Measurements from ENCODE around the gene JMJD7. TPM values are rescaled to one million over a fixed set of nuclear protein-coding genes. Genes with fewer than 3 reads are reported as not detected.

The JMJD7 gene
- polyA plus RNA-seq, 2 of the 4 experiments (the other 2 are of a cell fraction) = 3.4 to 3.8 TPM

GRCh38 chr15:41886741-41887140 is 58.8 kb downstream of the JMJD7 start (continued):
- TF ChIP-seq MAZ (IDR thresholded peaks at IDR 0.05; ENCODE audit: borderline replicate concordance, low read depth, low read length) = no peak
- no peak for TF ChIP-seq REST (IDR thresholded peaks at IDR 0.05)

GRCh38 chr15:41887161-41887560 is 59.3 kb downstream of the JMJD7 start:
- no peak for DNase-seq (ENCODE audit: low read depth in 1 of 2, low spot score in 1 of 2)
- no peak overlapping the region for H3K4me3 ChIP-seq
- 88% methylated on average over 10 of the region's 10 CpGs for WGBS (ENCODE audit: missing lambda C conversion rate)
- H3K9me3 ChIP-seq = no peaks in the 10 kb centered on the region
- CTCF ChIA-PET = interaction anchor here (0.9 to 1.6 kb wide), 4 partner anchors 16 to 197 kb away, joined by 3 read pairs; no protein-coding TSS in a partner anchor
- TF ChIP-seq FOSL2 (IDR thresholded peaks at IDR 0.05) (no peak), FOSL2 (CRISPR knock-in tag; IDR thresholded peaks at IDR 0.05) (no peak), CHD2 (IDR thresholded peaks at IDR 0.05; ENCODE audit: low read length, partially characterized antibody) (no peak), TFCP2L1 (CRISPR knock-in tag; IDR thresholded peaks at IDR 0.05) (no peak), CEBPB (IDR thresholded peaks at IDR 0.05) (no peak), FOSB (CRISPR knock-in tag; IDR thresholded peaks at IDR 0.05) (no peak), CTCF (IDR thresholded peaks at IDR 0.05) (no peak), ATOH8 (CRISPR knock-in tag; IDR thresholded peaks at IDR 0.05; ENCODE audit: low read depth) (no peak), ELK1 (IDR thresholded peaks at IDR 0.05; ENCODE audit: low read depth, low read length) (no peak), MYC (IDR thresholded peaks at IDR 0.05; ENCODE audit: borderline replicate concordance, low read length) (no peak), HMGXB4 (CRISPR knock-in tag; IDR thresholded peaks at IDR 0.05; ENCODE audit: borderline replicate concordance) (no peak)
- POLR2A ChIA-PET = no interaction called here
- H3K27ac ChIP-seq = no peak overlapping the region
- no peak for FAIRE-seq
- no peaks in the 10 kb centered on the region for H3K4me1 ChIP-seq
- ATAC-seq = no peak
- H3K4me2 ChIP-seq = no peak overlapping the region

Small RNA genes within 50 kb of the gene (small RNA-seq; reads per million reads assigned to genes)
- gene JMJD7-PLA2G4B (0 to 2.1 (median 0) reads per million in 6 experiments), gene MIR4310 (0 reads per million in 6 experiments), gene RNA5SP393 (0 reads per million in 6 experiments)

Other genes with a start within 250 kb of the JMJD7 start
- gene MGA, start 167.7 kb upstream of the JMJD7 start, polyA plus RNA-seq (2011; rRNA removed) = 13.8 and 17.9 TPM in 2 replicates
- 4.5 to 5.8 TPM (median 4.6 TPM) in 3 replicates for gene MGA, start 167.7 kb upstream of the JMJD7 start, polyA plus RNA-seq (2017; fragmentation: RNase III; extraction: RNeasy Plus Mini Kit Qiagen cat#74134 plus additional on column Dnase treatment)
- gene MAPKBP1, start 53.6 kb upstream of the JMJD7 start, polyA plus RNA-seq (2011; rRNA removed) = 2.5 and 4.3 TPM in 2 replicates
- gene MAPKBP1, start 53.6 kb upstream of the JMJD7 start, polyA plus RNA-seq (2017; fragmentation: RNase III; extraction: RNeasy Plus Mini Kit Qiagen cat#74134 plus additional on column Dnase treatment) = 6.1 to 6.2 TPM (median 6.1 TPM) in 3 replicates
- gene PLA2G4B, start 10.8 kb downstream of the JMJD7 start, polyA plus RNA-seq (2011; rRNA removed) = 1.7 and 2.6 TPM in 2 replicates
- gene PLA2G4B, start 10.8 kb downstream of the JMJD7 start, polyA plus RNA-seq (2017; fragmentation: RNase III; extraction: RNeasy Plus Mini Kit Qiagen cat#74134 plus additional on column Dnase treatment) = 2.2 to 2.7 TPM (median 2.2 TPM) in 3 replicates
- gene SPTBN5, start 66.0 kb downstream of the JMJD7 start, polyA plus RNA-seq (2011; rRNA removed) = 0.05 and 0.08 TPM in 2 replicates
- 0.17 to 0.24 TPM (median 0.22 TPM) in 3 replicates for gene SPTBN5, start 66.0 kb downstream of the JMJD7 start, polyA plus RNA-seq (2017; fragmentation: RNase III; extraction: RNeasy Plus Mini Kit Qiagen cat#74134 plus additional on column Dnase treatment)
- 9.0 and 9.3 TPM in 2 replicates for gene EHD4, start 144.5 kb downstream of the JMJD7 start, polyA plus RNA-seq (2011; rRNA removed)
- gene EHD4, start 144.5 kb downstream of the JMJD7 start, polyA plus RNA-seq (2017; fragmentation: RNase III; extraction: RNeasy Plus Mini Kit Qiagen cat#74134 plus additional on column Dnase treatment) = 8.2 to 9.6 TPM (median 8.9 TPM) in 3 replicates
- 0.01 TPM in 1 of 2 replicates, not detected in the other for gene PLA2G4E, start 192.9 kb downstream of the JMJD7 start, polyA plus RNA-seq (2011; rRNA removed)
- not detected in 3 replicates for gene PLA2G4E, start 192.9 kb downstream of the JMJD7 start, polyA plus RNA-seq (2017; fragmentation: RNase III; extraction: RNeasy Plus Mini Kit Qiagen cat#74134 plus additional on column Dnase treatment)